SKM-1 treated with dmso at 0.1 percent for 144 hours (cell line): ENCODE measurements around the gene RAB27A.
A peak's percentile ranks its signal among the peaks of the same experiment; 100 is the strongest.
"Not testable (repeated sequence)": the region's sequence is repeated elsewhere in the genome, so short reads cannot be mapped to it uniquely, and the experiment has no call there.

ENCODE experiments used
- DNase-seq: peaks from one replicate; lab custom pipeline; 2025; ENCODE audit not compliant: unreplicated experiment; lab: John Stamatoyannopoulos, UW

Gene RAB27A

GRCh38 chr15:55289746-55290527, at the start of gene RAB27A:
RAB27A (minus strand) TSS chr15:55289813; CDS start chr15:55234934, 54,879 bp downstream.
- peak; percentile 56 for DNase-seq

- DNase-seq, result no peak
Observed at GRCh38 chr15:55337160-55337559, 47.5 kb upstream of the RAB27A start.

GRCh38 chr15:55334997-55335396, 45.4 kb upstream of the RAB27A start:
- DNase-seq, result no peak

- DNase-seq, result no peak
Observed at GRCh38 chr15:55334371-55334770, 44.8 kb upstream of the RAB27A start.

GRCh38 chr15:55327387-55327786, 37.8 kb upstream of the RAB27A start:
- DNase-seq, result peak; percentile 58

GRCh38 chr15:55322467-55322866, 32.9 kb upstream of the RAB27A start:
- DNase-seq, result peak; percentile 47

GRCh38 chr15:55320963-55321362, 31.4 kb upstream of the RAB27A start:
- no peak for DNase-seq

- DNase-seq, result no peak
Observed at GRCh38 chr15:55320238-55320550, 30.6 kb upstream of the RAB27A start.

- no peak for DNase-seq
Observed at GRCh38 chr15:55319537-55320237, 30.1 kb upstream of the RAB27A start.

- DNase-seq, result peak; percentile 84
Observed at GRCh38 chr15:55318588-55319494, 29.2 kb upstream of the RAB27A start, which contains the start of the genes PIGB and PIGBOS1. PIGB (plus strand) TSS chr15:55319222; CDS start chr15:55319251, 29 bp downstream. PIGBOS1 (minus strand) TSS chr15:55319123; CDS start chr15:55317792, 1,331 bp downstream.

GRCh38 chr15:55302801-55303200, 13.2 kb upstream of the RAB27A start:
- DNase-seq, result not testable (repeated sequence)

GRCh38 chr15:55297315-55297714, 7.7 kb upstream of the RAB27A start:
- DNase-seq, result no peak

- peak; percentile 76 for DNase-seq
Observed at GRCh38 chr15:55290528-55291057, 980 bp upstream of the RAB27A start.

- peak; percentile 35 for DNase-seq
Observed at GRCh38 chr15:55289011-55289745, 435 bp downstream of the RAB27A start.

- no peak for DNase-seq
Observed at GRCh38 chr15:55288006-55288717, 1.5 kb downstream of the RAB27A start.

- DNase-seq, result not testable (repeated sequence)
Observed at GRCh38 chr15:55286442-55287189, 3.0 kb downstream of the RAB27A start.

- no peak for DNase-seq
Observed at GRCh38 chr15:55284426-55284825, 5.2 kb downstream of the RAB27A start.

- no peak for DNase-seq
Observed at GRCh38 chr15:55283379-55284147, 6.0 kb downstream of the RAB27A start.
